Measurements from ENCODE around the gene NET1.

The NET1 gene

DNA sequence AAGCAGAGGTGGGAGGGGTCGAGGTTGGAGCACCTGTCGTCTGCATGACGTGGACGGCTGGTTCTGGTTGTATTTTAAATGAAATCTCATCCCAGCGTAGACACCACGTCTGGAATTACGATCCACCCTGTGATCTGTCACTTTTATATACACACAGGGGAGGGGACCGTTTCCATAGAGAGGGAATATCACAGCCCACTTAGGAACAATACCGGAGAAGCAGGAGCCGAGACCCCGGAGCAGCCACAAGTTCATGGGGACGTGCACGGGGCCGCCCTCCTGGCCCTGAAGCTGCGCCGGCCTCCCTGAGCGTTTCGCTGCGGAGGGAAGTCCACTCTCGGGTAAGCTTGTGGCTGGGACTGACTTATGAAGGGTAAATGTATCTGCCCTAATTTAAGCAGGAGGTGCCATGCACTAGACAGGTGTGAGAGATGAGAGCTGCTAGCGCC is 47.4 kb upstream of the NET1 start, which contains the start of gene UCN3:
UCN3 (plus strand) TSS at position 77 of the 449 bp plus-strand sequence. CDS start 8,755 bp downstream, outside the sequence.
- TF ChIP-seq TCF12 (IDR thresholded peaks at IDR 0.05; ENCODE audit: low read depth), result no peak
- TF ChIP-seq EGR1 (IDR thresholded peaks at IDR 0.05), result no peak
- TF ChIP-seq YY1 (IDR thresholded peaks at IDR 0.05; ENCODE audit: low read depth), result no peak
- TF ChIP-seq, protein P1, sequence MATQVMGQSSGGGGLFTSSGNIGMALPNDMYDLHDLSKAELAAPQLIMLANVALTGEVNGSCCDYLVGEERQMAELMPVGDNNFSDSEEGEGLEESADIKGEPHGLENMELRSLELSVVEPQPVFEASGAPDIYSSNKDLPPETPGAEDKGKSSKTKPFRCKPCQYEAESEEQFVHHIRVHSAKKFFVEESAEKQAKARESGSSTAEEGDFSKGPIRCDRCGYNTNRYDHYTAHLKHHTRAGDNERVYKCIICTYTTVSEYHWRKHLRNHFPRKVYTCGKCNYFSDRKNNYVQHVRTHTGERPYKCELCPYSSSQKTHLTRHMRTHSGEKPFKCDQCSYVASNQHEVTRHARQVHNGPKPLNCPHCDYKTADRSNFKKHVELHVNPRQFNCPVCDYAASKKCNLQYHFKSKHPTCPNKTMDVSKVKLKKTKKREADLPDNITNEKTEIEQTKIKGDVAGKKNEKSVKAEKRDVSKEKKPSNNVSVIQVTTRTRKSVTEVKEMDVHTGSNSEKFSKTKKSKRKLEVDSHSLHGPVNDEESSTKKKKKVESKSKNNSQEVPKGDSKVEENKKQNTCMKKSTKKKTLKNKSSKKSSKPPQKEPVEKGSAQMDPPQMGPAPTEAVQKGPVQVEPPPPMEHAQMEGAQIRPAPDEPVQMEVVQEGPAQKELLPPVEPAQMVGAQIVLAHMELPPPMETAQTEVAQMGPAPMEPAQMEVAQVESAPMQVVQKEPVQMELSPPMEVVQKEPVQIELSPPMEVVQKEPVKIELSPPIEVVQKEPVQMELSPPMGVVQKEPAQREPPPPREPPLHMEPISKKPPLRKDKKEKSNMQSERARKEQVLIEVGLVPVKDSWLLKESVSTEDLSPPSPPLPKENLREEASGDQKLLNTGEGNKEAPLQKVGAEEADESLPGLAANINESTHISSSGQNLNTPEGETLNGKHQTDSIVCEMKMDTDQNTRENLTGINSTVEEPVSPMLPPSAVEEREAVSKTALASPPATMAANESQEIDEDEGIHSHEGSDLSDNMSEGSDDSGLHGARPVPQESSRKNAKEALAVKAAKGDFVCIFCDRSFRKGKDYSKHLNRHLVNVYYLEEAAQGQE (IDR thresholded peaks at IDR 0.05; ENCODE audit: low read depth), result no peak
- TF ChIP-seq FOXM1 (IDR thresholded peaks at IDR 0.05; ENCODE audit: borderline replicate concordance, low read depth), result no peak
- TF ChIP-seq, protein P2, sequence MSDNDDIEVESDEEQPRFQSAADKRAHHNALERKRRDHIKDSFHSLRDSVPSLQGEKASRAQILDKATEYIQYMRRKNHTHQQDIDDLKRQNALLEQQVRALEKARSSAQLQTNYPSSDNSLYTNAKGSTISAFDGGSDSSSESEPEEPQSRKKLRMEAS (IDR thresholded peaks at IDR 0.05), result no peak
- TF ChIP-seq CEBPB (IDR thresholded peaks at IDR 0.05), result no peak
- no peak for TF ChIP-seq CREB1 (IDR thresholded peaks at IDR 0.05; ENCODE audit: low read depth)

DNA sequence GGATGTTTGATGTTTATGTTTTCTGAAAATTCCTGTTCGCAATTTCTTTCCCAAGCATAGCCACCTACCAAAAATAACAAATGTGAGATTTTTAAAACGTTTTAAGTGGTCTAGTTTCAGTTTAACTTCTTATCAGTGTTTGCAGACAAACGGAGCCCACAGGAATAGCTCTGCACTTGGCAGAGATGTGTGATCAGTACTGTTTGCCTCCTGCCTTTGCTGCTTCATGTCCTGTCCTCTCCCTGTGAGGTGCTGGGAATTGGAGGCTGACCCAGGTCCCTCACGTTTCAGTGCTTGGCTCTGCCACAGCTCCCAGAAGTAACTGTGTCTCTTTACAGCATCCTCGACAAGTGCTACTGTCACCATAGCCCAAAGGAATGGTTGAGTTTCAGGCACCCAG is 46.4 kb upstream of the NET1 start:
- no peak for TF ChIP-seq YY1 (IDR thresholded peaks at IDR 0.05; ENCODE audit: low read depth)
- TF ChIP-seq TAF1 (IDR thresholded peaks at IDR 0.05; ENCODE audit: low read depth), result no peak
- no peak for TF ChIP-seq FOXM1 (IDR thresholded peaks at IDR 0.05; ENCODE audit: borderline replicate concordance, low read depth)
- no peak for TF ChIP-seq TCF12 (IDR thresholded peaks at IDR 0.05; ENCODE audit: low read depth)
- TF ChIP-seq CREB1 (IDR thresholded peaks at IDR 0.05; ENCODE audit: low read depth), result no peak
- TF ChIP-seq CEBPB (IDR thresholded peaks at IDR 0.05), result no peak
- no peak for TF ChIP-seq EP300 (IDR thresholded peaks at IDR 0.05; ENCODE audit: borderline replicate concordance)

DNA sequence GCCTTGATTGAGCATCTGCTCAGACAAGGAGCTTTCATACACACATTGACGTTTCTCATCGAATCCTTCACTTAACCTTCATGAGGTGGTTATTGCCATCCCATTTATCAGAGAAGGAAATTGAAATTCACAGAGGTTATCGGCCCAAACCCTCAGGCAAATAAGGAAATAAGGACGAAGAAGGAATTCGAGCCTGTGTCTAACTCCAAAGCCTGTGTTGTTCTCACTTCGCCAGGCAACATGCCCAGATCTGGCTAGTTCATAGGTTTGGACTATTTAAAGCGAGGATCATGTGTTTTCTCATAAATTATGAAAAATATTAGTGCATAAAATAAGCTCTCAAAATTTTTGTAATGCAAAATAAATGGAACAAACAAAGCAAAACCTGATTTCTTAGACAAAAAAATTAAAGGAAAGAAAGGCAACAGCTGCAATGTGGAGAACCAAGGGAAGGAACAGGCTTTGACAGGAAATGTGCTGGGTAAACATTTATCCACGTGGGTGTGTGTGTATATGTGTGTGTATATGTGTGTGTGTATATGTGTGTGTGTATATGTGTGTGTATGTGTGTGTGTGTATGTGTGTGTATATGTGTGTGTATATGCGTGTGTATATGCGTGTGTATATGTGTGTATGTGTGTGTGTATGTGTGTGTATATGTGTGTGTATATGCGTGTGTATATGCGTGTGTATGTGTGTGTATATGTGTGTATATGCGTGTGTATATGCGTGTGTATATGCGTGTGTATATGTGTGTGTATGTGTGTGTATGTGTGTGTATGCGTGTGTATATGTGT is 42.8 kb upstream of the NET1 start:
- no peak for TF ChIP-seq NFIC (IDR thresholded peaks at IDR 0.05)
- TF ChIP-seq EGR1 (IDR thresholded peaks at IDR 0.05), result no peak
- no peak for TF ChIP-seq RAD21 (IDR thresholded peaks at IDR 0.05; ENCODE audit: low read depth)
- TF ChIP-seq TAF1 (IDR thresholded peaks at IDR 0.05; ENCODE audit: low read depth), result no peak
- TF ChIP-seq TEAD4 (IDR thresholded peaks at IDR 0.05), result no peak
- TF ChIP-seq, protein P2 (IDR thresholded peaks at IDR 0.05), result no peak

DNA sequence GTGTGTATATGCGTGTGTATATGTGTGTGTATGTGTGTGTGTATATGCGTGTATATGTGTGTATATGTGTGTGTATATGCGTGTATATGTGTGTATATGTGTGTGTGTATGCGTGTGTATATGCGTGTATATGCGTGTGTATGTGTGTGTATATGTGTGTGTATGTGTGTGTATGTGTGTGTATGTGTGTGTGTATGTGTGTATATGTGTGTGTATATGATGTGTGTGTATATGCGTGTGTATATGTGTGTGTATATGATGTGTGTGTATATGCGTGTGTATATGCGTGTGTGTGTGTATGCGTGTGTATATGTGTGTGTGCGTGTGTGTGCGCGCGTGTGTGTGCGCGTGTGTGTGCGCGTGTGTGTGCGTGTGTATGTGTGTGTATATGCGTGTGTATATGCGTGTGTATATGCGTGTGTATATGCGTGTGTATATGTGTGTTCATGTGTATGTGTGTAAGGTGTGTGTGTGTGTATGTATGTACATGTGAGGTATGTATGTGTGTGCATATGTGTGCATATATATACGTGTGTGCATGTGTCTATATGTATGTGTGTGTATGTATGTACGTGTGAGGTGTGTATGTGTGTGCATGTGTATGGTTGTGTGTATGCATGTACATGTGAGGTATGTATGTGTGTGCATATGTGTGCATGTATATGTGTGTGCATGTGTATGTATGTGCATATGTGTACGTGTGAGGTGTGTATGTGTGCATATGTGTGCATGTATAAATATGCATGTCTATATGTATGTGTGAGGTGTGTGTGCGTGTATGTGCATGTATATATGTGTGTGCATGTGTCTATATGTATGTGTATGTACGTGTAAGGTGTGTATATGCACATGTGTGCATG is 41.6 kb upstream of the NET1 start:
- TF ChIP-seq, protein P3, sequence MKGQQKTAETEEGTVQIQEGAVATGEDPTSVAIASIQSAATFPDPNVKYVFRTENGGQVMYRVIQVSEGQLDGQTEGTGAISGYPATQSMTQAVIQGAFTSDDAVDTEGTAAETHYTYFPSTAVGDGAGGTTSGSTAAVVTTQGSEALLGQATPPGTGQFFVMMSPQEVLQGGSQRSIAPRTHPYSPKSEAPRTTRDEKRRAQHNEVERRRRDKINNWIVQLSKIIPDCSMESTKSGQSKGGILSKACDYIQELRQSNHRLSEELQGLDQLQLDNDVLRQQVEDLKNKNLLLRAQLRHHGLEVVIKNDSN (IDR thresholded peaks at IDR 0.05), result no peak
- TF ChIP-seq ZBTB7A (IDR thresholded peaks at IDR 0.05; ENCODE audit: low read depth) (no peak), TCF12 (IDR thresholded peaks at IDR 0.05; ENCODE audit: low read depth) (no peak), TAF1 (IDR thresholded peaks at IDR 0.05; ENCODE audit: low read depth) (no peak), TEAD4 (IDR thresholded peaks at IDR 0.05) (no peak), RAD21 (IDR thresholded peaks at IDR 0.05; ENCODE audit: low read depth) (no peak)
- TF ChIP-seq, protein P1 (IDR thresholded peaks at IDR 0.05; ENCODE audit: low read depth), result no peak

DNA sequence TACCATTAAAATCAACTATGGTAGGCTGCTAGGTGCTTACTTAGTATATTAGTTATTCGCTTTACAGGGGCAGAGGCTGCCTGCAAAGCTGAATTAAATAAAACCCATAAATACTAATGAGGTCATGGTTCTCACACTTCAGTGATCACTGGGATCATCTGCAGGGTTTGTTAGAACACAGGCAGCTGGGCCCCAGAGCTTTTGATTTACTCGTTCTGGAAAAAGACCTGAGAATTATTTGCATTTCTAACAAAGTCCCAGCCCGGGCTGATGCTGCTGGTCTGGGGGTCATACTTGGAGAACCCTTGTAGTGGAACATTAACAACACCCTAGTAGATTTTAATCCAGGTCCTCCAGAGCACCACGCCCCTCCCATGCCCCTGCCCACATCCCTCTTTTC is 39.0 kb upstream of the NET1 start:
- TF ChIP-seq FOXM1 (IDR thresholded peaks at IDR 0.05; ENCODE audit: borderline replicate concordance, low read depth) (no peak), EP300 (IDR thresholded peaks at IDR 0.05; ENCODE audit: borderline replicate concordance) (no peak), EGR1 (IDR thresholded peaks at IDR 0.05) (no peak)
- TF ChIP-seq, protein P3 (IDR thresholded peaks at IDR 0.05), result no peak
- TF ChIP-seq, protein P2 (IDR thresholded peaks at IDR 0.05), result no peak
